PC-3 (cell line): ENCODE results near the gene DHX34. TPM values are rescaled to one million over a fixed set of nuclear protein-coding genes. Genes with fewer than 3 reads are reported as not detected.

ENCODE experiments used
- ATAC-seq: fragments of 200-7000 bp; cut with Tn5 transposase; 2 replicates; pipeline ENCODE4 v1.9.1; 2020; ENCODE audit warnings: mild to moderate bottlenecking, moderate library complexity
- BruUV-seq: library from RNA; stranded (reverse); fragments of 400-500 nt; replicated peaks from 2 replicates; lab custom pipeline; 2021; lab: Mats Ljungman, UMichigan
- CTCF ChIA-PET: fragments of 300-600 bp; sonication (Branson Sonifier 250); formaldehyde crosslinking; loops from one replicate; lab custom pipeline; 2022; ENCODE audit warnings: antibody characterized with exemption; lab: Charles Lee
- POLR2A ChIA-PET: fragments of 300-600 bp; sonication (Branson Sonifier 250); formaldehyde crosslinking; loops from one replicate; lab custom pipeline; 2022; ENCODE audit warnings: antibody characterized with exemption; ENCODE audit not compliant: unreplicated experiment; lab: Charles Lee
- DNase-seq: peaks from one replicate; pipeline ENCODE4 v3.0.0-alpha.2; 2015
- H2AFZ ChIP-seq: fragments of 300-600 bp; sonication (generic); 2 replicates; pipeline ENCODE4 v1.6.0; 2016; ENCODE audit warnings: antibody characterized with exemption, low read length
- H3F3A ChIP-seq: fragments of 300-600 bp; sonication (generic); one replicate; pipeline ENCODE4 v1.6.0; 2017; ENCODE audit warnings: antibody characterized with exemption, low read length, control low read depth, mild to moderate bottlenecking; ENCODE audit not compliant: unreplicated experiment
- H3K27ac ChIP-seq: fragments of 300-600 bp; sonication (generic); 2 replicates; pipeline ENCODE4 v1.5.1; 2016; ENCODE audit warnings: mild to moderate bottlenecking, low read length
- H3K27me3 ChIP-seq: fragments of 300-600 bp; sonication (generic); 2 replicates; pipeline ENCODE4 v1.6.1; 2016; ENCODE audit warnings: low read length, mixed read lengths
- H3K36me3 ChIP-seq: fragments of 300-600 bp; sonication (generic); 2 replicates; pipeline ENCODE4 v1.6.1; 2016; ENCODE audit warnings: low read depth, mixed run types, low read length, mixed read lengths
- H3K4me1 ChIP-seq: fragments of 300-600 bp; sonication (generic); 2 replicates; pipeline ENCODE4 v1.5.1; 2016; ENCODE audit warnings: low read length; ENCODE audit not compliant: insufficient read depth
- H3K4me2 ChIP-seq: fragments of 300-600 bp; sonication (generic); 2 replicates; pipeline ENCODE4 v1.6.0; 2016; ENCODE audit warnings: low read length
- H3K4me3 ChIP-seq: fragments of 300-600 bp; sonication (generic); 2 replicates; pipeline ENCODE4 v1.5.1; 2016; ENCODE audit warnings: mild to moderate bottlenecking, low read length, mixed read lengths
- H3K79me2 ChIP-seq: fragments of 300-600 bp; sonication (generic); 2 replicates; pipeline ENCODE4 v1.6.1; 2017; ENCODE audit warnings: low read length, mixed read lengths
- H3K9ac ChIP-seq: fragments of 300-600 bp; sonication (generic); 2 replicates; pipeline ENCODE4 v1.6.0; 2016; ENCODE audit warnings: mild to moderate bottlenecking, low read length
- H3K9me2 ChIP-seq: fragments of 300-600 bp; sonication (generic); replicated peaks from 2 replicates; pipeline ENCODE4 v1.6.1; 2016; ENCODE audit warnings: mixed run types, low read length, mixed read lengths
- H3K9me3 ChIP-seq: fragments of 300-600 bp; sonication (generic); 2 replicates; pipeline ENCODE4 v1.6.1; 2016; ENCODE audit warnings: low read length, mixed read lengths
- H4K20me1 ChIP-seq: fragments of 300-600 bp; sonication (generic); 2 replicates; pipeline ENCODE4 v1.6.1; 2016; ENCODE audit warnings: low read length, mixed read lengths
- CTCF ChIP-seq: fragments of 300-600 bp; sonication (generic); conservative IDR thresholded peaks from 2 replicates; pipeline ENCODE4 v1.5.1; 2017; ENCODE audit warnings: antibody characterized with exemption, low read depth, mild to moderate bottlenecking, low read length
- EZH2 ChIP-seq: fragments of 300-600 bp; sonication (generic); IDR thresholded peaks from one replicate; pipeline ENCODE4 v1.6.1; 2017; ENCODE audit warnings: antibody characterized with exemption, mild to moderate bottlenecking, low read length; ENCODE audit not compliant: unreplicated experiment
- EZH2phosphoT487 ChIP-seq: fragments of 300-600 bp; sonication (generic); IDR thresholded peaks from 2 replicates; pipeline ENCODE4 v1.6.1; 2018; ENCODE audit warnings: mild to moderate bottlenecking, antibody characterized with exemption, low read length, borderline replicate concordance
- intact Hi-C: fragments of 100-400 bp; cut with micrococcal nuclease; formaldehyde crosslinking; loops from 2 replicates; pipeline ENCODE4 v1.9.0; 2023
- total RNA-seq: library from RNA; depleted of rRNA; stranded (reverse); fragments of >200 nt; gene quantifications from 2 replicates; pipeline ENCODE4 v1.2.3, GENCODE V29; 2014

DHX34 gene
- total RNA-seq, 1 experiment from 2014 or later: 28.3 TPM

- ChIA-PET CTCF (no interaction called here), POLR2A (no interaction called here)
- no peaks in the 10 kb centered on the region for H3K79me2 ChIP-seq
- no peak overlapping the region for H3K4me2 ChIP-seq
- H3K9me2 ChIP-seq: no peaks in the 10 kb centered on the region
- H3F3A ChIP-seq: no peaks in the 10 kb centered on the region
- BruUV-seq: no TSS peak
- no peaks in the 10 kb centered on the region for H4K20me1 ChIP-seq
- no peak for ATAC-seq
- H3K9me3 ChIP-seq: no peaks in the 10 kb centered on the region
- no peaks in the 10 kb centered on the region for H3K27me3 ChIP-seq
- no peak overlapping the region for H3K4me3 ChIP-seq
- H3K27ac ChIP-seq: no peak overlapping the region
- H3K4me1 ChIP-seq: no peaks in the 10 kb centered on the region
- no peak overlapping the region for H2AFZ ChIP-seq
- no peak for DNase-seq
- H3K9ac ChIP-seq: no peak overlapping the region
- no peaks in the 10 kb centered on the region for H3K36me3 ChIP-seq
- TF ChIP-seq EZH2phosphoT487 (no peak), CTCF (no peak)
- intact Hi-C loops: no loop called here
Measured at GRCh38 chr19:47404334-47405196, 55.5 kb downstream of the DHX34 start.

GRCh38 chr19:47405197-47405550 lies 56.1 kb downstream of the DHX34 start:
- ChIA-PET CTCF (no interaction called here), POLR2A (no interaction called here)
- intact Hi-C loops: no loop called here

More at GRCh38 chr19:47405197-47405550, 56.1 kb downstream of the DHX34 start:
- ATAC-seq (no peak), DNase-seq (no peak)
- Histone ChIP-seq H3K4me3 (no peak overlapping the region), H3K27ac (no peak overlapping the region), H3K79me2 (no peaks in the 10 kb centered on the region), H3F3A (no peaks in the 10 kb centered on the region), H3K9me2 (no peaks in the 10 kb centered on the region), H3K9me3 (no peaks in the 10 kb centered on the region), H3K4me2 (no peak overlapping the region), H3K27me3 (no peaks in the 10 kb centered on the region), H2AFZ (no peak overlapping the region), H3K36me3 (no peaks in the 10 kb centered on the region), H3K4me1 (no peaks in the 10 kb centered on the region), H4K20me1 (no peaks in the 10 kb centered on the region), H3K9ac (no peak overlapping the region)
- no peak for TF ChIP-seq CTCF
- TF ChIP-seq EZH2phosphoT487: no peak
- TF ChIP-seq EZH2: no peak
- BruUV-seq: no TSS peak
